ENCODE results near the gene SEL1L3. TPM values are rescaled to one million over a fixed set of nuclear protein-coding genes. Genes with fewer than 3 reads are reported as not detected.

Gene SEL1L3
- total and polyA plus RNA-seq, 2 of the 13 experiments (the other 11 are each of a cell fraction or from before 2014, with no cell fraction given), result 0.28 to 1.1 TPM

DNA sequence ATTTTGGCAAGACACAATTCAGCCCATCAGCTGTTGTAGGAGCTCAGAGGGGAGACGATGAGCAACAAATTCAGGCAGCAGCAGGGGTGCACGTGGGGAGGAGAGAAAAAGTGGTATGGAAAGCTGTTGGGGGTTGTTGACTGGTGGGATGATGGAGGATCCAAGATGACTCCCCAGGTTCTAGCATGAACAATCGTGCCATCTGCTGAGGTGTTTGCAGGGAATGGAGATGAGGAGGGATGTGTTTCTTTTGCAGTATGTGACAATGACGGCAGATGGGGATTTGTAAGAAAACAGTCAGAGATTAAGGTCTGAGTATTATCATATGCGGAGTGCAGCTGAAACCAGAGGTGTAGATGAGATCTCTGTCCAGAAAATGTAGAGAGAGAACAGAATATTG lies 63.3 kb downstream of the SEL1L3 start (continued):
- TF ChIP-seq RNF219 (CRISPR knock-in tag; IDR thresholded peaks at IDR 0.05), result no peak
- no peak for TF ChIP-seq MBNL3 (CRISPR knock-in tag; conservative IDR thresholded peaks at IDR 0.05)
- TF ChIP-seq THYN1 (CRISPR knock-in tag; IDR thresholded peaks at IDR 0.05; ENCODE audit: borderline replicate concordance, low read depth), result no peak
- TF ChIP-seq, protein P1, sequence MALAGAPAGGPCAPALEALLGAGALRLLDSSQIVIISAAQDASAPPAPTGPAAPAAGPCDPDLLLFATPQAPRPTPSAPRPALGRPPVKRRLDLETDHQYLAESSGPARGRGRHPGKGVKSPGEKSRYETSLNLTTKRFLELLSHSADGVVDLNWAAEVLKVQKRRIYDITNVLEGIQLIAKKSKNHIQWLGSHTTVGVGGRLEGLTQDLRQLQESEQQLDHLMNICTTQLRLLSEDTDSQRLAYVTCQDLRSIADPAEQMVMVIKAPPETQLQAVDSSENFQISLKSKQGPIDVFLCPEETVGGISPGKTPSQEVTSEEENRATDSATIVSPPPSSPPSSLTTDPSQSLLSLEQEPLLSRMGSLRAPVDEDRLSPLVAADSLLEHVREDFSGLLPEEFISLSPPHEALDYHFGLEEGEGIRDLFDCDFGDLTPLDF (CRISPR knock-in tag; IDR thresholded peaks at IDR 0.05), result no peak
- no peak for TF ChIP-seq HNRNPL (IDR thresholded peaks at IDR 0.05; ENCODE audit: low read depth, low read length)
- TF ChIP-seq EP300 (IDR thresholded peaks at IDR 0.05; ENCODE audit: low read depth in 2 of 2, low read length in 2 of 2), result no peak
- TF ChIP-seq EP300 (CRISPR knock-in tag; IDR thresholded peaks at IDR 0.05; ENCODE audit: borderline replicate concordance), result no peak
- no peak for TF ChIP-seq ZNF431 (CRISPR knock-in tag; IDR thresholded peaks at IDR 0.05; ENCODE audit: borderline replicate concordance, low read depth)
- TF ChIP-seq MTF2 (CRISPR knock-in tag; IDR thresholded peaks at IDR 0.05; ENCODE audit: borderline replicate concordance), result no peak
- TF ChIP-seq LCORL (IDR thresholded peaks at IDR 0.05), result no peak
- TF ChIP-seq LCORL (CRISPR knock-in tag; IDR thresholded peaks at IDR 0.05), result no peak
- TF ChIP-seq ZNF468 (CRISPR knock-in tag; IDR thresholded peaks at IDR 0.05), result no peak
- TF ChIP-seq, protein P2, sequence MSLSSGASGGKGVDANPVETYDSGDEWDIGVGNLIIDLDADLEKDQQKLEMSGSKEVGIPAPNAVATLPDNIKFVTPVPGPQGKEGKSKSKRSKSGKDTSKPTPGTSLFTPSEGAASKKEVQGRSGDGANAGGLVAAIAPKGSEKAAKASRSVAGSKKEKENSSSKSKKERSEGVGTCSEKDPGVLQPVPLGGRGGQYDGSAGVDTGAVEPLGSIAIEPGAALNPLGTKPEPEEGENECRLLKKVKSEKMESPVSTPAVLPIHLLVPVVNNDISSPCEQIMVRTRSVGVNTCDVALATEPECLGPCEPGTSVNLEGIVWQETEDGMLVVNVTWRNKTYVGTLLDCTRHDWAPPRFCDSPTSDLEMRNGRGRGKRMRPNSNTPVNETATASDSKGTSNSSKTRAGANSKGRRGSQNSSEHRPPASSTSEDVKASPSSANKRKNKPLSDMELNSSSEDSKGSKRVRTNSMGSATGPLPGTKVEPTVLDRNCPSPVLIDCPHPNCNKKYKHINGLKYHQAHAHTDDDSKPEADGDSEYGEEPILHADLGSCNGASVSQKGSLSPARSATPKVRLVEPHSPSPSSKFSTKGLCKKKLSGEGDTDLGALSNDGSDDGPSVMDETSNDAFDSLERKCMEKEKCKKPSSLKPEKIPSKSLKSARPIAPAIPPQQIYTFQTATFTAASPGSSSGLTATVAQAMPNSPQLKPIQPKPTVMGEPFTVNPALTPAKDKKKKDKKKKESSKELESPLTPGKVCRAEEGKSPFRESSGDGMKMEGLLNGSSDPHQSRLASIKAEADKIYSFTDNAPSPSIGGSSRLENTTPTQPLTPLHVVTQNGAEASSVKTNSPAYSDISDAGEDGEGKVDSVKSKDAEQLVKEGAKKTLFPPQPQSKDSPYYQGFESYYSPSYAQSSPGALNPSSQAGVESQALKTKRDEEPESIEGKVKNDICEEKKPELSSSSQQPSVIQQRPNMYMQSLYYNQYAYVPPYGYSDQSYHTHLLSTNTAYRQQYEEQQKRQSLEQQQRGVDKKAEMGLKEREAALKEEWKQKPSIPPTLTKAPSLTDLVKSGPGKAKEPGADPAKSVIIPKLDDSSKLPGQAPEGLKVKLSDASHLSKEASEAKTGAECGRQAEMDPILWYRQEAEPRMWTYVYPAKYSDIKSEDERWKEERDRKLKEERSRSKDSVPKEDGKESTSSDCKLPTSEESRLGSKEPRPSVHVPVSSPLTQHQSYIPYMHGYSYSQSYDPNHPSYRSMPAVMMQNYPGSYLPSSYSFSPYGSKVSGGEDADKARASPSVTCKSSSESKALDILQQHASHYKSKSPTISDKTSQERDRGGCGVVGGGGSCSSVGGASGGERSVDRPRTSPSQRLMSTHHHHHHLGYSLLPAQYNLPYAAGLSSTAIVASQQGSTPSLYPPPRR (CRISPR knock-in tag; IDR thresholded peaks at IDR 0.05; ENCODE audit: borderline replicate concordance), result no peak
- no peak for TF ChIP-seq RORA (CRISPR knock-in tag; IDR thresholded peaks at IDR 0.05)

Data from HepG2 (cell line).